H1 (cell line): ENCODE data around the gene IMPDH1. TPM values are rescaled to one million over a fixed set of nuclear protein-coding genes. Genes with fewer than 3 reads are reported as not detected.

Experiments
- CTCF ChIA-PET: fragments of 300-600 bp; sonication (Branson Sonifier 250); formaldehyde crosslinking; loops from one replicate; lab custom pipeline; 2021; ENCODE audit not compliant: partially characterized antibody; lab: Charles Lee
- POLR2A ChIA-PET: fragments of 300-600 bp; sonication (Branson Sonifier 250); formaldehyde crosslinking; loops from one replicate; lab custom pipeline; 2021; ENCODE audit warnings: inconsistent platforms; ENCODE audit not compliant: partially characterized antibody; lab: Charles Lee
- DNase-seq, 2 experiments: peaks; one replicate each; pipeline versions ENCODE4 v3.0.0 to v3.0.0-alpha.2; 2010 to 2022; ENCODE audit warnings: low spot score in 2 of 2, low read depth in 1 of 2, mixed read lengths in 1 of 2
- FAIRE-seq: peaks from 2 replicates; lab custom pipeline; 2011; peaks lifted over from hg19 to GRCh38; lab: Jason Lieb, UNC
- H2AFZ ChIP-seq: 2 replicates; pipeline ENCODE4 v1.8.1; 2012; ENCODE audit warnings: low read length, inconsistent platforms
- H2AK5ac ChIP-seq: 2 replicates; pipeline ENCODE4 v1.6.1; 2013; ENCODE audit warnings: low read depth, low read length
- H2BK120ac ChIP-seq: replicated peaks from 2 replicates; pipeline ENCODE3; 2013; ENCODE audit warnings: low read depth, low read length, inconsistent platforms
- H2BK12ac ChIP-seq: 2 replicates; pipeline ENCODE4 v1.6.1; 2013; ENCODE audit warnings: low read depth, low read length
- H2BK15ac ChIP-seq: 2 replicates; pipeline ENCODE4 v1.6.1; 2013; ENCODE audit warnings: low read length
- H2BK20ac ChIP-seq: 2 replicates; pipeline ENCODE4 v1.6.1; 2013; ENCODE audit warnings: low read length
- H2BK5ac ChIP-seq: 2 replicates; pipeline ENCODE4 v1.6.1; 2013; ENCODE audit warnings: low read depth, low read length
- H3K14ac ChIP-seq: 2 replicates; pipeline ENCODE4 v1.6.1; 2013; ENCODE audit warnings: inconsistent platforms; ENCODE audit not compliant: insufficient read length
- H3K18ac ChIP-seq: 2 replicates; pipeline ENCODE4 v1.6.1; 2013; ENCODE audit warnings: low read length; ENCODE audit errors: extremely low read depth
- H3K23ac ChIP-seq: 2 replicates; pipeline ENCODE4 v1.6.1; 2013; ENCODE audit warnings: inconsistent platforms; ENCODE audit not compliant: insufficient read length
- H3K23me2 ChIP-seq: 2 replicates; pipeline ENCODE4 v1.6.1; 2013; ENCODE audit warnings: low read depth, low read length
- H3K27ac ChIP-seq: 2 replicates; pipeline ENCODE4 v1.6.1; 2011; ENCODE audit warnings: low read depth, low read length, inconsistent platforms
- H3K27me3 ChIP-seq, 4 experiments: replicated peaks in 1 of 4; 1 replicate in 1 of 4; 2 replicates in 3 of 4; pipeline versions ENCODE4 v1.6.1 to v1.8.1; 2011 to 2013; ENCODE audit warnings: low read length in 3 of 4, mild to moderate bottlenecking in 3 of 4, inconsistent platforms in 2 of 4, mixed read lengths in 2 of 4, moderate library complexity in 1 of 4; ENCODE audit not compliant: control insufficient read depth in 3 of 4, insufficient read depth in 3 of 4; ENCODE audit errors: extremely low read depth in 1 of 4
- H3K36me3 ChIP-seq, 4 experiments: 2 replicates each; pipeline versions ENCODE4 v1.6.1 to v1.8.1; 2011 to 2013; ENCODE audit warnings: mild to moderate bottlenecking in 4 of 4, low read length in 3 of 4, moderate library complexity in 2 of 4, control low read depth in 1 of 4, inconsistent platforms in 1 of 4; ENCODE audit not compliant: insufficient read depth in 4 of 4, control insufficient read depth in 2 of 4
- H3K4ac ChIP-seq: replicated peaks from 2 replicates; pipeline ENCODE3; 2013; ENCODE audit warnings: low read length, low read depth, mixed read lengths, inconsistent platforms; ENCODE audit not compliant: insufficient read length
- H3K4me1 ChIP-seq, 4 experiments: replicated peaks in 1 of 4; 1 replicate in 1 of 4; 2 replicates in 3 of 4; pipeline versions ENCODE4 v1.6.1 to v1.8.1; 2011 to 2013; ENCODE audit warnings: low read length in 3 of 4, inconsistent platforms in 2 of 4, mixed read lengths in 1 of 4; ENCODE audit not compliant: insufficient read depth in 4 of 4, control insufficient read depth in 3 of 4
- H3K4me2 ChIP-seq, 2 experiments: 2 replicates each; pipeline versions ENCODE4 v1.6.1 to v1.8.1; 2011 to 2013; ENCODE audit warnings: low read depth in 2 of 2, low read length in 2 of 2, control low read depth in 1 of 2, inconsistent platforms in 1 of 2, mild to moderate bottlenecking in 1 of 2; ENCODE audit not compliant: insufficient read depth in 1 of 2
- H3K4me3 ChIP-seq, 4 experiments: fragments of 200-600, 300-600 bp in 1 of 4; sonication (generic), shearing (Covaris generic), sonication (Bioruptor Twin) in 1 of 4; 2 replicates each; pipeline versions ENCODE4 v1.5.1 to v1.8.1; 2011 to 2016; ENCODE audit warnings: low read length in 4 of 4, low read depth in 3 of 4, control low read depth in 2 of 4, inconsistent platforms in 2 of 4, mild to moderate bottlenecking in 2 of 4, mixed read lengths in 1 of 4, moderate library complexity in 1 of 4; ENCODE audit not compliant: insufficient read depth in 2 of 4; ENCODE audit errors: extremely low read depth in 1 of 4
- H3K56ac ChIP-seq: replicated peaks from 2 replicates; pipeline ENCODE3; 2013; ENCODE audit warnings: low read depth, mild to moderate bottlenecking, mixed read lengths, low read length, inconsistent platforms; ENCODE audit not compliant: insufficient read length
- H3K79me1 ChIP-seq: 2 replicates; pipeline ENCODE4 v1.6.1; 2013; ENCODE audit warnings: low read depth, low read length, control low read depth
- H3K79me2 ChIP-seq, 2 experiments: 2 replicates each; pipeline versions ENCODE4 v1.6.1 to v1.8.1; 2012 to 2013; ENCODE audit warnings: low read length in 2 of 2, mild to moderate bottlenecking in 2 of 2, inconsistent platforms in 1 of 2; ENCODE audit not compliant: insufficient read depth in 2 of 2, control insufficient read depth in 1 of 2
- H3K9ac ChIP-seq, 4 experiments: replicated peaks in 1 of 4; 1 replicate in 1 of 4; 2 replicates in 3 of 4; pipeline versions ENCODE4 v1.6.1 to v1.8.1; 2011 to 2013; ENCODE audit warnings: low read depth in 3 of 4, low read length in 3 of 4, control low read depth in 2 of 4, mild to moderate bottlenecking in 2 of 4, moderate library complexity in 2 of 4, inconsistent platforms in 1 of 4; ENCODE audit errors: extremely low read depth in 1 of 4
- H3K9me3 ChIP-seq, 2 experiments: 2 replicates each; pipeline versions ENCODE4 v1.6.1 to v1.8.1; 2012 to 2013; ENCODE audit warnings: mild to moderate bottlenecking in 2 of 2, moderate library complexity in 2 of 2, control low read depth in 1 of 2, inconsistent platforms in 1 of 2, low read depth in 1 of 2, low read length in 1 of 2, mixed read lengths in 1 of 2; ENCODE audit not compliant: insufficient read depth in 2 of 2
- H4K20me1 ChIP-seq, 2 experiments: replicated peaks in 1 of 2; 2 replicates each; pipeline versions ENCODE3 to v1.8.1; 2011 to 2013; ENCODE audit warnings: inconsistent platforms in 2 of 2, low read length in 2 of 2, mild to moderate bottlenecking in 1 of 2; ENCODE audit not compliant: insufficient read depth in 2 of 2, control insufficient read depth in 1 of 2
- H4K5ac ChIP-seq: 2 replicates; pipeline ENCODE4 v1.6.1; 2013; ENCODE audit warnings: low read length, low read depth, mixed read lengths, inconsistent platforms; ENCODE audit not compliant: insufficient read length
- H4K8ac ChIP-seq: 2 replicates; pipeline ENCODE4 v1.8.0; 2013; ENCODE audit warnings: mild to moderate bottlenecking, moderate library complexity, low read length, inconsistent platforms; ENCODE audit not compliant: insufficient read depth; ENCODE audit errors: extremely low read depth
- H4K91ac ChIP-seq: replicated peaks from 2 replicates; pipeline ENCODE3; 2013; ENCODE audit warnings: low read length, mixed read lengths, inconsistent platforms; ENCODE audit not compliant: insufficient read length
- ASH2L ChIP-seq: fragments of 200-600, 300-600 bp; sonication (generic); IDR thresholded peaks from one replicate; pipeline ENCODE4 v1.7.1; 2017; ENCODE audit warnings: low read length
- CBX5 ChIP-seq: fragments of 300-800, 300-1000 bp; sonication (generic); IDR thresholded peaks from 2 replicates; pipeline ENCODE4 v1.7.1; 2016; ENCODE audit warnings: antibody characterized with exemption, low read length, low read depth
- CREB1 ChIP-seq: IDR thresholded peaks from 2 replicates; pipeline ENCODE4 v1.6.1; 2012; ENCODE audit warnings: inconsistent platforms
- EZH2 ChIP-seq: fragments of 200-600 bp; sonication (generic); IDR thresholded peaks from 2 replicates; pipeline ENCODE4 v1.7.1; 2012; ENCODE audit warnings: low read depth, mild to moderate bottlenecking, moderate library complexity, low read length, inconsistent platforms; ENCODE audit not compliant: severe bottlenecking
- FOSL1 ChIP-seq: IDR thresholded peaks from 2 replicates; pipeline ENCODE4 v1.6.1; 2011; ENCODE audit warnings: mild to moderate bottlenecking, low read depth, low read length, moderate library complexity; ENCODE audit not compliant: insufficient read depth
- HDAC2 ChIP-seq, 2 experiments: fragments of 300-600 bp in 1 of 2; sonication (generic) in 1 of 2; IDR thresholded peaks; 2 replicates each; pipeline ENCODE4 v1.6.1; 2011 to 2012; ENCODE audit warnings: low read depth in 2 of 2, low read length in 2 of 2, mild to moderate bottlenecking in 2 of 2, moderate library complexity in 2 of 2, borderline replicate concordance in 1 of 2, inconsistent platforms in 1 of 2
- JUND ChIP-seq: IDR thresholded peaks from 2 replicates; pipeline ENCODE4 v1.6.1; 2011; ENCODE audit warnings: mild to moderate bottlenecking, improper control_type of control experiment, low read length
- KDM4A ChIP-seq: IDR thresholded peaks from one replicate; pipeline ENCODE4 v1.7.1; 2012; ENCODE audit warnings: low read depth, mild to moderate bottlenecking, moderate library complexity, low read length, inconsistent platforms; ENCODE audit not compliant: severe bottlenecking
- KDM5A ChIP-seq: fragments of 200-600 bp; IDR thresholded peaks from 2 replicates; pipeline ENCODE4 v1.7.1; 2012; ENCODE audit warnings: mild to moderate bottlenecking, low read length, inconsistent platforms, mixed read lengths
- RNF2 ChIP-seq: fragments of 200-900, 300-1000 bp; sonication (generic); IDR thresholded peaks from 2 replicates; pipeline ENCODE4 v1.7.1; 2016; ENCODE audit warnings: borderline replicate concordance, low read depth, mild to moderate bottlenecking, antibody characterized with exemption, low read length; ENCODE audit not compliant: poor library complexity, severe bottlenecking; ENCODE audit errors: missing control alignments
- RXRA ChIP-seq: IDR thresholded peaks from 2 replicates; pipeline ENCODE4 v1.6.1; 2011; ENCODE audit warnings: low read depth, mild to moderate bottlenecking, low read length, moderate library complexity; ENCODE audit not compliant: insufficient read depth
- WGBS, 2 experiments: shearing (Covaris generic) in 1 of 2; methylation state at CpG; one replicate each; pipeline versions ENCODE4 v1.1.6 to v1.1.7; 2013 to 2015; ENCODE audit warnings: low lambda C conversion rate in 2 of 2, mixed read lengths in 2 of 2, inconsistent platforms in 1 of 2, low coverage in 1 of 2, missing lambda C conversion rate in 1 of 2; ENCODE audit not compliant: insufficient replicate concordance in 2 of 2, insufficient coverage in 1 of 2, insufficient read length in 1 of 2; ENCODE audit errors: extremely low coverage in 1 of 2, missing lambda C conversion rate in 1 of 2; 5-methylcytosine and 5-hydroxymethylcytosine counted together
- polyA plus RNA-seq, 7 experiments: library from polyadenylated mRNA; depleted of rRNA in 3 of 7; stranded (reverse) in 5 of 7; unstranded in 2 of 7; fragments of >200 nt in 5 of 7; fragments of 200-250 nt in 2 of 7; gene quantifications; 1 replicate in 5 of 7; 2 replicates in 1 of 7; 4 replicates in 1 of 7; pipeline versions ENCODE4 v1.2.1 to v1.2.3, GENCODE V29; 2011 to 2013; ENCODE audit warnings: missing spikeins in 2 of 7, mixed read lengths in 2 of 7
- total RNA-seq: library from RNA; stranded (reverse); fragmentation: NEBNext Ultra II Directional; extraction: Animal tissue kit (Norgen Biotek cat#: 25700); gene quantifications from 2 replicates; pipeline ENCODE4 v1.2.1, GENCODE V29; 2021
- TF ChIP-seq, protein P1 (sequence below): IDR thresholded peaks from 2 replicates; pipeline ENCODE4 v1.6.1; 2012; ENCODE audit warnings: inconsistent platforms

The IMPDH1 gene
- total and polyA plus RNA-seq, 2 of the 8 experiments (the other 6 are each of a cell fraction or from before 2014, with no cell fraction given) = 45.8 TPM

DNA sequence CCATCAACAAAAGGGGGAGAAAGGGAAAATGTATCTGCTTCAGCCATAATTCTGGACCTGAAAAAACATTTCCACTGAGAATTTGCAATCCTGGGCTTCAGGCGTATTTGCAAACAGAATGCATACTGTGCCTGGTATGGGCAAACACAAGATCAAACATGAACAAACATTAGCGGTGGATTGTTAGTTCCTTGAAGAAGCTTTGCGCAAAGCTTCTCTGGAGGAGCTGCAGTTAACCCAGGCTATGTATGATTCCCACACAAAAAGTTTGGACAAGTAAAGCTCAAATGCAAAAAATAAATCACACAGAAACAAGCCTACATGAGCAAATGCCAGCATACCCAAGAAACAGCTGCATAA is 25.5 kb upstream of the IMPDH1 start:
- CTCF ChIA-PET = interaction anchor here (1.0 to 25.2 kb wide), 11 partner anchors 8 to 82 kb away, joined by 3 to 477 read pairs (median 4); no protein-coding TSS in a partner anchor
- H3K4me2 ChIP-seq = peak overlapping the region; percentile 3 to 47; a peak in 1 of 4 replicates
- TF ChIP-seq ASH2L (no peak), EZH2 (no peak), KDM5A (no peak), KDM4A (no peak), CBX5 (no peak), JUND (no peak), FOSL1 (no peak), RXRA (no peak), CREB1 (no peak), RNF2 (no peak), HDAC2 (IDR thresholded peaks at IDR 0.05; ENCODE audit: borderline replicate concordance in 1 of 2, low read depth in 2 of 2, low read length in 2 of 2) (no peak)
- TF ChIP-seq, protein P1, sequence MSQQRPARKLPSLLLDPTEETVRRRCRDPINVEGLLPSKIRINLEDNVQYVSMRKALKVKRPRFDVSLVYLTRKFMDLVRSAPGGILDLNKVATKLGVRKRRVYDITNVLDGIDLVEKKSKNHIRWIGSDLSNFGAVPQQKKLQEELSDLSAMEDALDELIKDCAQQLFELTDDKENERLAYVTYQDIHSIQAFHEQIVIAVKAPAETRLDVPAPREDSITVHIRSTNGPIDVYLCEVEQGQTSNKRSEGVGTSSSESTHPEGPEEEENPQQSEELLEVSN = no peak

More for the DNA sequence above, 25.5 kb upstream of the IMPDH1 start:
- no peak overlapping the region for H2BK120ac ChIP-seq
- H2BK20ac ChIP-seq = no peak overlapping the region
- H3K79me2 ChIP-seq = no peaks in the 10 kb centered on the region
- no peak overlapping the region for H3K9ac ChIP-seq
- no peak overlapping the region for H3K14ac ChIP-seq
- no peak overlapping the region for H2BK15ac ChIP-seq
- H3K56ac ChIP-seq = no peak overlapping the region
- H4K8ac ChIP-seq = no peak overlapping the region
- peaks cover 3 to 12% (median 8%) of the 10 kb centered on the region in 4 experiments; a peak in 4 of 7 replicates for H3K4me1 ChIP-seq
- H3K36me3 ChIP-seq = no peaks in the 10 kb centered on the region
- WGBS, 2 experiments = 67% methylated on average over 3 of the region's 3 CpGs; no CpG with 5 or more reads in 1 of the 2 experiments
- no peak overlapping the region for H3K23ac ChIP-seq
- no peak overlapping the region for H2BK5ac ChIP-seq
- no peak for DNase-seq
- peak overlapping the region; percentile 98 for H2AFZ ChIP-seq
- no peak overlapping the region; the same call in 1 of the 2 replicates for H3K18ac ChIP-seq
- H2AK5ac ChIP-seq = no peak overlapping the region
- H2BK12ac ChIP-seq = no peak overlapping the region
- no peak overlapping the region for H3K4me3 ChIP-seq
- FAIRE-seq = no peak
- H3K27me3 ChIP-seq = no peaks in the 10 kb centered on the region
- no peak overlapping the region for H4K5ac ChIP-seq
- no peak overlapping the region for H3K4ac ChIP-seq
- H3K23me2 ChIP-seq = no peaks in the 10 kb centered on the region
- no peaks in the 10 kb centered on the region for H3K9me3 ChIP-seq
- no peak overlapping the region for H4K91ac ChIP-seq
- H3K79me1 ChIP-seq = no peaks in the 10 kb centered on the region
- POLR2A ChIA-PET = interaction anchor here (1.0 to 2.2 kb wide), 3 partner anchors 22 to 26 kb away, joined by 3 to 9 read pairs (median 5); no protein-coding TSS in a partner anchor
- no peaks in the 10 kb centered on the region for H4K20me1 ChIP-seq
- no peak overlapping the region for H3K27ac ChIP-seq
